Memory B cell (primary cell): ENCODE measurements around the gene ZBTB26.
"Not testable (repeated sequence)": the region's sequence is repeated elsewhere in the genome, so short reads cannot be mapped to it uniquely, and the experiment has no call there.

Experiments used
- ATAC-seq: fragments of 150-1000 bp; cut with Tn5 transposase; 2 replicates; pipeline ENCODE4 v1.10.0; 2021; ENCODE audit warnings: low read depth, mild to moderate bottlenecking, moderate library complexity
- DNase-seq, 2 donors: peaks; one replicate each; pipeline ENCODE4 v3.0.0; 2022; ENCODE audit warnings: low spot score in 2 of 2
- H3K27ac Mint-ChIP-seq: one replicate; pipeline ENCODE4 v1.8.0; 2022; ENCODE audit warnings: mild to moderate bottlenecking, moderate library complexity, mixed read lengths
- H3K27me3 Mint-ChIP-seq: one replicate; pipeline ENCODE4 v1.8.0; 2022; ENCODE audit warnings: mixed read lengths
- H3K36me3 Mint-ChIP-seq: one replicate; pipeline ENCODE4 v1.8.0; 2022; ENCODE audit warnings: mild to moderate bottlenecking, mixed read lengths
- H3K4me1 Mint-ChIP-seq: one replicate; pipeline ENCODE4 v1.8.0; 2022; ENCODE audit warnings: mixed read lengths
- H3K4me3 Mint-ChIP-seq: one replicate; pipeline ENCODE4 v1.8.0; 2022; ENCODE audit warnings: mild to moderate bottlenecking, moderate library complexity, mixed read lengths
- H3K9me3 Mint-ChIP-seq: one replicate; pipeline ENCODE4 v1.8.0; 2022; ENCODE audit warnings: mixed read lengths

The ZBTB26 gene

GRCh38 chr9:122904823-122905710 is 26.2 kb downstream of the ZBTB26 start, which contains the start of gene RC3H2:
TSS of gene RC3H2 (minus strand) at chr9:122905359. CDS start at chr9:122897509, 7,850 bp downstream.
- H3K9me3 Mint-ChIP-seq: no peaks in the 10 kb centered on the region
- DNase-seq (peak; percentile 89 to 95), ATAC-seq (peak; percentile 89)
- H3K27me3 Mint-ChIP-seq: no peaks in the 10 kb centered on the region
- H3K4me1 Mint-ChIP-seq: peaks cover 12% of the 10 kb centered on the region
- peaks cover 4% of the 10 kb centered on the region for H3K36me3 Mint-ChIP-seq
- peak within 1 kb of the TSS; percentile 98 for H3K27ac Mint-ChIP-seq
- peak within 1 kb of the TSS; percentile 98 for H3K4me3 Mint-ChIP-seq

DNA sequence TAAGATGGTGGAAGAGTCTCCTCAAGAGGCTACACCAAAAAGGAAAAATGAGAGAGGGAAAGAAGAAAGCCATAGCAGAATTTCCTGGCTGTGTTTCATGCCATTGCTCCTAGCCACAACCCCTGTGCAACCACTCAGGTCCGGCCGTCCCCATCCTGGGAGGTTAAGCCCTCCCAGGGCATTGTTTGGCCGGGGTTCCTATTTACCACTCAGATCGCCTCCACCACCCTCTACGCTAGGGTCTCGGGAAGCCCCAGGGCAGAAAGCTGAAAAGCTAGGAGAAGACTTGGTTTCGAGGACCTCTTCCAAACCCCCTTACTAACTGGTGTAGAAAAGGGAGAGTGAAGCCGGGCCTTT is 26.9 kb downstream of the ZBTB26 start:
- Mint-ChIP-seq H3K27ac (peak overlapping the region; percentile 98), H3K36me3 (peaks cover 2% of the 10 kb centered on the region), H3K27me3 (no peaks in the 10 kb centered on the region), H3K4me1 (peaks cover 11% of the 10 kb centered on the region), H3K4me3 (peak overlapping the region; percentile 88), H3K9me3 (no peaks in the 10 kb centered on the region)
- DNase-seq (no peak), ATAC-seq (no peak)

DNA sequence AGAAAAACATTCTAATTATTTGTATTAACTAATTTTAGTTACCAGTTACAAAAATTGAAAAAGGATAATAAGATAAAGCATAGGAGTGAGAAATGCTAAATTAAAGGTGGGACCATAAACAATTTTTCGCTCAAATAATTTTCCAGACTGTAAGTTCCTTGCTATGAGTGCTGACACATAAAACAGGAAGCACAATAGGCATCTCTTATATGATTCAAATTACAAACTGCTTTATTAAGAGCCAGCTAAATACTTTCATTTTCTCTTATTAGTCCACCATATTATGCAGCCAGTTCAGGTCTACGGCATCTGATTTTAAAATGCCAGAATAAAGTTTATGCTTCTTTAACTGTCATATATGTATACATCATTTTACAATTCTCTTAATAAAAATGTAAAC is 30.5 kb downstream of the ZBTB26 start:
- no peak for DNase-seq
- no peaks in the 10 kb centered on the region for H3K27me3 Mint-ChIP-seq
- H3K4me1 Mint-ChIP-seq: peaks cover 14% of the 10 kb centered on the region
- peak overlapping the region; percentile 51 for H3K4me3 Mint-ChIP-seq
- peak; percentile 19 for ATAC-seq
- no peaks in the 10 kb centered on the region for H3K9me3 Mint-ChIP-seq
- H3K27ac Mint-ChIP-seq: no peak overlapping the region
- H3K36me3 Mint-ChIP-seq: peaks cover 5% of the 10 kb centered on the region

DNA sequence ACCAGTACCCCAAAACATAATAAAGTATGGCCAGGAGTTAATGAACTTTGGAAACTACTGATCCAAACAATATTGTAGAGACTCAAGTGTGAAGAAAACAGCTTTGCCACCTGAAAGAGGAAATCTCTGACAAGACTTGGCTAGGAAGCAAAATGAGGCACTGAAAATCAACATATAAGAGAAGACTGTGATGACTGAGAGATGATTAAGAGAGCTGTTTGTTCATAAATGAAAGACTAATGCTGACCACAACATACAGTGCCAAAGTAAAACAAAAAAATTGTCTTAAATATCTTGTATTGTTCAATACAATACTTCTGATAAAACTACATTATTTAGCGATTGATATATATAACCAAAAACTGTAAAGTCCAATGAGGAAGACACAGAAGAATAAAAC is 33.3 kb downstream of the ZBTB26 start:
- Mint-ChIP-seq H3K36me3 (peaks cover 15% of the 10 kb centered on the region), H3K27ac (no peak overlapping the region), H3K9me3 (no peaks in the 10 kb centered on the region), H3K4me3 (no peak overlapping the region), H3K4me1 (peaks cover 5% of the 10 kb centered on the region), H3K27me3 (no peaks in the 10 kb centered on the region)
- ATAC-seq (no peak), DNase-seq (no peak)

GRCh38 chr9:122888480-122888879 is 42.8 kb downstream of the ZBTB26 start:
- Mint-ChIP-seq H3K4me3 (no peak overlapping the region), H3K36me3 (peaks cover 21% of the 10 kb centered on the region), H3K4me1 (no peaks in the 10 kb centered on the region)

DNA sequence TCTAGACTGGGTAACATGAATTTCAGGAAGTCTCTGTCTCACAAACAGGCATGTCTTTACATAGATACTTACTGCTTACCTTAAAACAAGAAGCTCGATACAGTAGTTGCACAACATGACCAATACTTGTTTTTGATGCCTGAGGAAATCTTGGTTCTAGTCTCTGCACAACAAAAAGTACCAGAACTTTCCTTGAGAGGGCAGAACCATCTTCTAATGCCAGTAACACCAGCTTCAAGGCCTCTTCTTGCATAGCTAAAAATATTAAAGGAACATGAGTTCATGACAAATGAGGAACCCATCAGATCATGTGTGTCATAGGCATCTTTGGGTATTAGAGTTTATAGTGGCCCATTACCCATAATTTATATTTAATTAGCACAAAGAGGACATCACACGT is 48.2 kb downstream of the ZBTB26 start:
- H3K27ac Mint-ChIP-seq: no peak overlapping the region
- DNase-seq: no peak
- H3K36me3 Mint-ChIP-seq: peaks cover 17% of the 10 kb centered on the region

More at GRCh38 chr9:122888480-122888879, 42.8 kb downstream of the ZBTB26 start:
- DNase-seq (no peak), ATAC-seq (no peak)
- Mint-ChIP-seq H3K27me3 (no peaks in the 10 kb centered on the region), H3K27ac (no peak overlapping the region), H3K9me3 (no peaks in the 10 kb centered on the region)

GRCh38 chr9:122879443-122879842 is 51.9 kb downstream of the ZBTB26 start:
- peaks cover 24% of the 10 kb centered on the region for H3K36me3 Mint-ChIP-seq
- no peaks in the 10 kb centered on the region for H3K27me3 Mint-ChIP-seq
- H3K27ac Mint-ChIP-seq: no peak overlapping the region
- DNase-seq (no peak), ATAC-seq (no peak)
- peaks cover 12% of the 10 kb centered on the region for H3K4me1 Mint-ChIP-seq
- no peaks in the 10 kb centered on the region for H3K9me3 Mint-ChIP-seq
- H3K4me3 Mint-ChIP-seq: no peak overlapping the region

More for the DNA sequence above, 48.2 kb downstream of the ZBTB26 start:
- Mint-ChIP-seq H3K4me3 (no peak overlapping the region), H3K4me1 (peaks cover 2% of the 10 kb centered on the region), H3K9me3 (no peaks in the 10 kb centered on the region), H3K27me3 (no peaks in the 10 kb centered on the region)
- peak; percentile 42 for ATAC-seq

GRCh38 chr9:122875523-122875922 is 55.8 kb downstream of the ZBTB26 start:
- H3K36me3 Mint-ChIP-seq: peaks cover 34% of the 10 kb centered on the region
- no peaks in the 10 kb centered on the region for H3K9me3 Mint-ChIP-seq

DNA sequence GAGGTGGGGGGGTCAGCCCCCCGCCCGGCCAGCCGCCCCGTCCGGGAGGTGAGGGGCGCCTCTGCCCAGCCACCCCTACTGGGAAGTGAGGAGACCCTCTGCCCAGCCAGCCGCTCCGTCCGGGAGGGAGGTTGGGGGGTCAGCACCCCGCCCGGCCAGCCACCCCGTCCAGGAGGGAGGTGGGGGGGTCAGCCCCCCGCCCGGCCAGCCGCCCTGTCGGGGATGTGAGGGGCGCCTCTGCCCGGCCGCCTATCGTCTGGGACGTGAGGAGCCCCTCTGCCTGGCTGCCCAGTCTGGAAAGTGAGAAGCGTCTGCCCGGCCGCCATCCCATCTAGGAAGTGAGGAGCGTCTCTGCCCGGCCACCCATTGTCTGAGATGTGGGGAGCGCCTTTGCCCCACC is 64.0 kb downstream of the ZBTB26 start:
- DNase-seq, H3K27ac Mint-ChIP-seq, H3K27me3 Mint-ChIP-seq, H3K4me1 Mint-ChIP-seq, H3K9me3 Mint-ChIP-seq, ATAC-seq, H3K4me3 Mint-ChIP-seq: not testable (repeated sequence)
- peaks cover 22% of the 10 kb centered on the region for H3K36me3 Mint-ChIP-seq

More at GRCh38 chr9:122875523-122875922, 55.8 kb downstream of the ZBTB26 start:
- no peaks in the 10 kb centered on the region for H3K27me3 Mint-ChIP-seq
- H3K4me3 Mint-ChIP-seq: no peak overlapping the region
- H3K27ac Mint-ChIP-seq: peak overlapping the region; percentile 31
- peak; percentile 39 for ATAC-seq
- no peak for DNase-seq
- H3K4me1 Mint-ChIP-seq: peaks cover 10% of the 10 kb centered on the region

GRCh38 chr9:122866079-122866478 is 65.2 kb downstream of the ZBTB26 start:
- Mint-ChIP-seq H3K27ac (no peak overlapping the region), H3K4me1 (no peaks in the 10 kb centered on the region), H3K4me3 (no peak overlapping the region), H3K27me3 (no peaks in the 10 kb centered on the region), H3K9me3 (no peaks in the 10 kb centered on the region), H3K36me3 (peaks cover 16% of the 10 kb centered on the region)
- no peak for ATAC-seq
- DNase-seq: no peak
